GM12864 (cell line): Measurements from ENCODE around the gene HHIPL1.

ENCODE experiments used
- DNase-seq: peaks from one replicate; pipeline ENCODE4 v3.0.0-alpha.2; 2011; ENCODE audit warnings: low read depth
- H3K4me3 ChIP-seq: 2 replicates; pipeline ENCODE4 v1.5.1; 2011; ENCODE audit warnings: mild to moderate bottlenecking, low read depth, low read length, control low read depth
- TF ChIP-seq, protein P1 (sequence below): IDR thresholded peaks from 2 replicates; pipeline ENCODE4 v1.5.1; 2011; ENCODE audit warnings: low read depth, mild to moderate bottlenecking, moderate library complexity, low read length, control low read depth, inconsistent platforms; ENCODE audit errors: missing control alignments

HHIPL1 gene

GRCh38 chr14:99664937-99665273 is 20.0 kb downstream of the HHIPL1 start:
- DNase-seq = peak; percentile 37
- TF ChIP-seq, protein P1, sequence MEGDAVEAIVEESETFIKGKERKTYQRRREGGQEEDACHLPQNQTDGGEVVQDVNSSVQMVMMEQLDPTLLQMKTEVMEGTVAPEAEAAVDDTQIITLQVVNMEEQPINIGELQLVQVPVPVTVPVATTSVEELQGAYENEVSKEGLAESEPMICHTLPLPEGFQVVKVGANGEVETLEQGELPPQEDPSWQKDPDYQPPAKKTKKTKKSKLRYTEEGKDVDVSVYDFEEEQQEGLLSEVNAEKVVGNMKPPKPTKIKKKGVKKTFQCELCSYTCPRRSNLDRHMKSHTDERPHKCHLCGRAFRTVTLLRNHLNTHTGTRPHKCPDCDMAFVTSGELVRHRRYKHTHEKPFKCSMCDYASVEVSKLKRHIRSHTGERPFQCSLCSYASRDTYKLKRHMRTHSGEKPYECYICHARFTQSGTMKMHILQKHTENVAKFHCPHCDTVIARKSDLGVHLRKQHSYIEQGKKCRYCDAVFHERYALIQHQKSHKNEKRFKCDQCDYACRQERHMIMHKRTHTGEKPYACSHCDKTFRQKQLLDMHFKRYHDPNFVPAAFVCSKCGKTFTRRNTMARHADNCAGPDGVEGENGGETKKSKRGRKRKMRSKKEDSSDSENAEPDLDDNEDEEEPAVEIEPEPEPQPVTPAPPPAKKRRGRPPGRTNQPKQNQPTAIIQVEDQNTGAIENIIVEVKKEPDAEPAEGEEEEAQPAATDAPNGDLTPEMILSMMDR = no peak
- no peak overlapping the region for H3K4me3 ChIP-seq

- H3K4me3 ChIP-seq = no peak overlapping the region
- DNase-seq = no peak
- TF ChIP-seq, protein P1 = no peak
Measured at GRCh38 chr14:99666533-99666932, 21.6 kb downstream of the HHIPL1 start.

GRCh38 chr14:99667045-99667444 is 22.1 kb downstream of the HHIPL1 start:
- TF ChIP-seq, protein P1 = no peak
- DNase-seq = no peak
- no peak overlapping the region for H3K4me3 ChIP-seq

DNA sequence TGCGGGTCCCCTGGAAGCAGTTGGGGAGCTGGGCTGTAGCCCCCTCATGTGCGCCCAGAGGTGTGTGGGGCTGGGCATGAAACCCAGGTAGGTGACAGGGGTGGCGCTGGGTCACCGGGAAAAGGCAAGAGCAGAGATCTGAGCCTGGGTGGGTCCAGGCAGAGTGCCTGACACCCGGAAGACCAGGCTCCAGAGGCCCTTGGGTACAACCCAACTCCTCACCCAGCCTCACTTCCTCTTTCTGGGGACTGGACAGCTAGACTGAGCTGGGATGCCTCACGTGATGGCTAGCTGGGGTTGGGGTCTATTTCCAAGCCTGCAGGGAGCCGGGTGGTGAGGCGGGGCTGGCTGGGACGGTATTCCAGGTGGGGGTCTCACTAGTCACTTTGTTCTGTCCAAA is 22.9 kb downstream of the HHIPL1 start:
- TF ChIP-seq, protein P1 = no peak
- no peak for DNase-seq

GRCh38 chr14:99668307-99669295 is 23.7 kb downstream of the HHIPL1 start:
- no peak overlapping the region for H3K4me3 ChIP-seq
- TF ChIP-seq, protein P1 = no peak
- no peak for DNase-seq

More for the DNA sequence above, 22.9 kb downstream of the HHIPL1 start:
- no peak overlapping the region for H3K4me3 ChIP-seq

DNA sequence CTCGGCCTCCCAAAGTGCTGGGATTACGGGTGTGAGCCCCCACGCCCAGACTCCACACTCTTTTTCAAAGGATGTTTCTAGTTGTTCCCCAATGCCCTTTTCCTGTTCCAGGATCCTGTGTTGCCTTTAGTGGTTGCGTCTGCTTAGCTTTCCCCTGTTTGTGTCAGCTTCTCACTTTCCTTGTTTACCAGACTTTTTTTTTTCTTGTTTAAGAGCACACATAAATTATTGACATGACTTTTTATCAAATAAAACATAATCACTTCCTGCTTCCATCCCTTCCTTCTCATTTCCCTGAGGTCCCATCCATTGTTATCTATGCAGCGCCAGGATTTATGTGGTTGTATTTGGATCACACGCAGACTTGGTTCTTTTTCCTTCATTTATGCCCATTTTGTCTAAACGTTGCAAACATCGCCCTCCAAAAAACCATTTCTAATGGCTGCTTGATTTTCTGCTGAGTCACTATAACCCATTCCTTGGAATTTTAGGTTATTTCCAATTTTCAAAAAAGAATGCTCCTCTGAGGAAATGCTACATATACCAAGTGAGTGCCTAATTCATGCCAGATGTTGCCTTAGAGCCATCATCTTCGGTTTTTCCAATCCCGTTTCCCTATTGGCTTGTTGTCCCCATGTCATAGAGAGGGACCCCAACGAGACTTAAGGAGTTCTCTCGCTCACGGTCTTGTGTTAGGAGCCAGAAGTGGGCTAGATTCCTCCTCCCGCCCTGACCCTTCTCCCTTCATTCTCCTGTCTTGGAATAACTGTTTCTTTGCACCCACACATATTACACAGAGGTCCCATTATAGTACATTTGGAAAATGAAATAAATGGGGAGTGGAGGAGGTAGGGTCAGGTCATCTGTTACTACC is 25.7 kb downstream of the HHIPL1 start:
- TF ChIP-seq, protein P1 = no peak
- no peak for DNase-seq
- no peak overlapping the region for H3K4me3 ChIP-seq
